Measurements from ENCODE around the gene IRGC.

GRCh38 chr19:43692385-43692784 is 23.5 kb upstream of the IRGC start:
- TF ChIP-seq CTCF (IDR thresholded peaks at IDR 0.05): no peak
- TF ChIP-seq POLR2A (IDR thresholded peaks at IDR 0.05): no peak
